Measurements from ENCODE around the gene ENTPD7.

ENTPD7 gene

DNA sequence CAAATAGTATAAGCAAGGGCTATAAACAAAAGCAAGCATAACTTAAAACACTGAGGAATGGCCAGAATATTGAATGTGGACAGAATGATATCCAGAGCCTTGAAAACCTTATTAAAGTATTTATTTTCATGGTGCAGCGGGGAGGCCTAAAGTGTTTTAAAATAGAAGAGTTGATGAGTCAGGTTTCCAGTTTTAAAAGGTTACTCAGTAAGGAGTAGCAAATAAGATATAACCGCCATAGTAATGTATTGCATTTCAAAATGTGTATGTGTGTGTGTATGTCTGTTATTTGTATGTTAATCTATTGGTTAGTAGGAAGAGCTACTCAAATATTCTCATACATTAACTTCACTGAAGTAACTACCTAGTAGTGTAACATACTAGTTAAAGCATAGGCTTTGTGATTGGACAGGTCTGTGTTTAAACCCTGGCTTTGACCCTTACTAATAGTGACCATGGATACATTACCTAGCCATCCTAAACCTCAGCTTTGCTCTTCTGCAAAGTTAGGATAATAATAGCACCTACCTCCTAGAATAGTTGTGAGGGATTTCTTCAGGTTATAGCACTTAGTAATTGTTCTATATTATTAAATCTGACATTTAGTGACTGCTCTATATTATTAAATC lies 89.6 kb downstream of the ENTPD7 start:
- Mint-ChIP-seq H3K27ac (no peak overlapping the region), H3K4me3 (no peak overlapping the region)

DNA sequence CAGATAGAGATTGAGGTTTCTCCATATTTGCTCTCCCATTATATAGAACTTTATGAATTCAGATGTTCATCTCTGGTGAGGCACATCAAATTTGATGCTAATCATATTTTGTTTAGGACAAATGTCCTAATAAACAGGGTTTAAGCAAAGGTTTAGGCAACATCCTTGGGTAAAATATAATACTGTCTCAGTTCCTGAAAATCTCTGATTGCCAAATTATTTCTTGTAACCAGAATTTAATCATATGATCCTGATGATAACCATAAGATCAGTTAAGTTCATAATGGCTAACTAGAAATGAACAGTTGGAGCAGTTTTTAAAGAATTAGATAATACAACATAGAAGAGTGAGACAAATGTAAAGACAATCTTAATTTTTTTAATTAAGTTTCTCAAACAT lies 91.3 kb downstream of the ENTPD7 start:
- H3K9me3 Mint-ChIP-seq = no peaks in the 10 kb centered on the region
- no peaks in the 10 kb centered on the region for H3K4me1 Mint-ChIP-seq
- H3K27ac Mint-ChIP-seq = no peak overlapping the region
- DNase-seq = no peak
- no peak overlapping the region for H3K4me3 Mint-ChIP-seq
- TF ChIP-seq, protein P1, sequence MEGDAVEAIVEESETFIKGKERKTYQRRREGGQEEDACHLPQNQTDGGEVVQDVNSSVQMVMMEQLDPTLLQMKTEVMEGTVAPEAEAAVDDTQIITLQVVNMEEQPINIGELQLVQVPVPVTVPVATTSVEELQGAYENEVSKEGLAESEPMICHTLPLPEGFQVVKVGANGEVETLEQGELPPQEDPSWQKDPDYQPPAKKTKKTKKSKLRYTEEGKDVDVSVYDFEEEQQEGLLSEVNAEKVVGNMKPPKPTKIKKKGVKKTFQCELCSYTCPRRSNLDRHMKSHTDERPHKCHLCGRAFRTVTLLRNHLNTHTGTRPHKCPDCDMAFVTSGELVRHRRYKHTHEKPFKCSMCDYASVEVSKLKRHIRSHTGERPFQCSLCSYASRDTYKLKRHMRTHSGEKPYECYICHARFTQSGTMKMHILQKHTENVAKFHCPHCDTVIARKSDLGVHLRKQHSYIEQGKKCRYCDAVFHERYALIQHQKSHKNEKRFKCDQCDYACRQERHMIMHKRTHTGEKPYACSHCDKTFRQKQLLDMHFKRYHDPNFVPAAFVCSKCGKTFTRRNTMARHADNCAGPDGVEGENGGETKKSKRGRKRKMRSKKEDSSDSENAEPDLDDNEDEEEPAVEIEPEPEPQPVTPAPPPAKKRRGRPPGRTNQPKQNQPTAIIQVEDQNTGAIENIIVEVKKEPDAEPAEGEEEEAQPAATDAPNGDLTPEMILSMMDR (IDR thresholded peaks at IDR 0.05) = no peak
- peaks cover 46% of the 10 kb centered on the region for H3K36me3 Mint-ChIP-seq (ENCODE audit: low read depth)
- H3K27me3 Mint-ChIP-seq (ENCODE audit: low read depth, poor library complexity) = no peaks in the 10 kb centered on the region

More for the DNA sequence above, 89.6 kb downstream of the ENTPD7 start:
- Mint-ChIP-seq H3K27me3 (ENCODE audit: low read depth, poor library complexity) (no peaks in the 10 kb centered on the region), H3K36me3 (ENCODE audit: low read depth) (peaks cover 40% of the 10 kb centered on the region), H3K9me3 (no peaks in the 10 kb centered on the region), H3K4me1 (no peaks in the 10 kb centered on the region)
- TF ChIP-seq, protein P1 (IDR thresholded peaks at IDR 0.05) = no peak
- DNase-seq = no peak

DNA sequence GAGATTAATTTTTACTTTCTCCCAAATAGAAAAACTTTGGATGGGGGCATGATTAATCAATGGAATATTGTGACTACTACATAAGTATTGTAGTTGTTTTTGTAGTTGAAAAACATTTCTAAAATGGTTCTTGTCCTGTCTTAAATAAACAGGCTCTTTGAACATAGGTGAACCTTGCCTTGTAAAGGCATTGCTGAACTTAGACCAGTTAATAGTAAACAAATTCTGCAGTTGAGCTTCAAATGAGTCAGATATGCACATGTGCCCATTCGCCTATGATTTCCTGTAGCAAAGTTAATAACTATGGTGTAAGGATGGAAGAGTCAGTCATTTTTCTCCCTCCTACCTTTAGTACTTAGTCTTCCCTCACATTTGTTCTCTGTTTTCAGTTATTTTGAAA lies 95.4 kb downstream of the ENTPD7 start:
- DNase-seq = no peak
- Mint-ChIP-seq H3K36me3 (ENCODE audit: low read depth) (peaks cover 77% of the 10 kb centered on the region), H3K4me1 (no peaks in the 10 kb centered on the region)

More for the DNA sequence above, 95.4 kb downstream of the ENTPD7 start:
- H3K27ac Mint-ChIP-seq = no peak overlapping the region
- no peaks in the 10 kb centered on the region for H3K27me3 Mint-ChIP-seq (ENCODE audit: low read depth, poor library complexity)
- TF ChIP-seq, protein P1 (IDR thresholded peaks at IDR 0.05) = no peak
- H3K9me3 Mint-ChIP-seq = no peaks in the 10 kb centered on the region
- H3K4me3 Mint-ChIP-seq = no peak overlapping the region
